Neural progenitor cell (in vitro differentiated cells): ENCODE data around the gene WWOX. TPM values are rescaled to one million over a fixed set of nuclear protein-coding genes. Genes with fewer than 3 reads are reported as not detected.

Experiments
- DNase-seq: peaks from one replicate; pipeline ENCODE4 v3.0.0-alpha.2; 2016; ENCODE audit warnings: low spot score
- H2AFZ ChIP-seq: fragments of 200-600 bp; sonication (generic); replicated peaks from 2 replicates; pipeline ENCODE4 v1.6.1; 2016; ENCODE audit warnings: antibody characterized with exemption
- H3F3A ChIP-seq: fragments of 200-600 bp; sonication (generic); 2 replicates; pipeline ENCODE4 v1.6.1; 2016; ENCODE audit warnings: antibody characterized with exemption, low read depth
- H3K27ac ChIP-seq: fragments of 200-600 bp; sonication (generic); 2 replicates; pipeline ENCODE4 v1.5.1; 2016; ENCODE audit warnings: mild to moderate bottlenecking
- H3K27me3 ChIP-seq: fragments of 200-600 bp; sonication (generic); 2 replicates; pipeline ENCODE4 v1.6.1; 2016; ENCODE audit warnings: mild to moderate bottlenecking, moderate library complexity
- H3K36me3 ChIP-seq: fragments of 200-600 bp; sonication (generic); 2 replicates; pipeline ENCODE4 v1.5.1; 2016
- H3K4me1 ChIP-seq: fragments of 200-600 bp; sonication (generic); 2 replicates; pipeline ENCODE4 v1.6.1; 2016; ENCODE audit warnings: mixed run types
- H3K4me2 ChIP-seq: fragments of 200-600 bp; sonication (generic); 2 replicates; pipeline ENCODE4 v1.6.1; 2016
- H3K4me3 ChIP-seq: fragments of 200-600 bp; sonication (generic); 2 replicates; pipeline ENCODE4 v1.5.1; 2016
- H3K79me2 ChIP-seq: fragments of 200-600 bp; sonication (generic); 2 replicates; pipeline ENCODE4 v1.6.1; 2016; ENCODE audit warnings: low read depth
- H3K9ac ChIP-seq: fragments of 200-600 bp; sonication (generic); 2 replicates; pipeline ENCODE4 v1.6.1; 2016
- H3K9me3 ChIP-seq: fragments of 200-600 bp; sonication (generic); 2 replicates; pipeline ENCODE4 v1.5.1; 2016; ENCODE audit warnings: low read depth
- H4K20me1 ChIP-seq: fragments of 200-600 bp; sonication (generic); 2 replicates; pipeline ENCODE4 v1.6.1; 2016; ENCODE audit warnings: low read depth
- H3K27ac Mint-ChIP-seq: 3 replicates; pipeline ENCODE4 v1.8.0; 2021; ENCODE audit warnings: mixed read lengths
- H3K27me3 Mint-ChIP-seq: 2 replicates; pipeline ENCODE4 v1.8.0; 2022; ENCODE audit warnings: low read depth, mild to moderate bottlenecking, inconsistent platforms, moderate library complexity, mixed read lengths; ENCODE audit not compliant: insufficient read depth
- H3K36me3 Mint-ChIP-seq: 3 replicates; pipeline ENCODE4 v1.8.0; 2021; ENCODE audit warnings: mixed read lengths
- H3K4me1 Mint-ChIP-seq: 3 replicates; pipeline ENCODE4 v1.8.0; 2021; ENCODE audit warnings: mixed read lengths
- H3K4me3 Mint-ChIP-seq: 3 replicates; pipeline ENCODE4 v1.8.0; 2021; ENCODE audit warnings: mild to moderate bottlenecking, moderate library complexity, mixed read lengths
- H3K9me3 Mint-ChIP-seq: 3 replicates; pipeline ENCODE4 v1.8.0; 2020; ENCODE audit warnings: mixed read lengths
- CTCF ChIP-seq: fragments of 200-600 bp; sonication (generic); IDR thresholded peaks from 2 replicates; pipeline ENCODE4 v1.5.1; 2017; ENCODE audit warnings: antibody characterized with exemption, mild to moderate bottlenecking
- EZH2 ChIP-seq: fragments of 200-600 bp; sonication (generic); IDR thresholded peaks from 2 replicates; pipeline ENCODE4 v1.6.1; 2017; ENCODE audit warnings: antibody characterized with exemption, mild to moderate bottlenecking, moderate library complexity
- EZH2phosphoT487 ChIP-seq: fragments of 200-600 bp; sonication (generic); IDR thresholded peaks from 2 replicates; pipeline ENCODE4 v1.6.1; 2017; ENCODE audit warnings: antibody characterized with exemption
- total RNA-seq: library from RNA; depleted of rRNA; stranded (reverse); fragments of >200 nt; gene quantifications from 2 replicates; pipeline ENCODE4 v1.2.3, GENCODE V29; 2015; ENCODE audit warnings: low replicate concordance

WWOX gene
- total RNA-seq, 1 donor from 2014 or later, result 63.7 TPM

DNA sequence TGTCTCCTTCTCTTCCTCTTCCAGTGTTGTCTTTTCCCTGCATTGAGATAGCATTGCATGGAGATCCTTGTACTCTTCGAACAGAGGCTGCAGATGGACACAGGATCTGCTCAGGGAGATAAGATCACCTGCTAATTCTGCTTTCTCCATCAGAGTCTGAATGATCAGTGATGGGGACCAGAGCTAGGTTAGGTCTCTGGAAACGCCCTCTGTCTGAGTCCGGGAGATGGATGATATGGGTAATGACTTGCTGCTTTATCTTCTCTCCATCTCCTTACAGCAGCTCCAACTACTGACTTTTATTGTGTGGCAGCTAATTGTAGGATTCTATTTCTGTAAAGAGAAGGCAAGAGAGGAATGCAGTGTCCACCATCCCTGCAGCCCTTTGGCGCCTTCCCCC is 435.6 kb downstream of the WWOX start:
- Histone ChIP-seq H2AFZ (no peak overlapping the region), H3K79me2 (no peaks in the 10 kb centered on the region), H3K36me3 (no peaks in the 10 kb centered on the region), H3K27me3 (no peaks in the 10 kb centered on the region), H3F3A (no peaks in the 10 kb centered on the region), H3K9me3 (no peaks in the 10 kb centered on the region), H3K27ac (no peak overlapping the region), H4K20me1 (no peaks in the 10 kb centered on the region), H3K4me1 (no peaks in the 10 kb centered on the region), H3K4me2 (no peak overlapping the region), H3K9ac (no peak overlapping the region), H3K4me3 (no peak overlapping the region)
- no peak for DNase-seq
- Mint-ChIP-seq H3K36me3 (no peaks in the 10 kb centered on the region), H3K4me3 (no peak overlapping the region), H3K27ac (no peak overlapping the region), H3K9me3 (peaks cover 2% of the 10 kb centered on the region), H3K27me3 (peaks cover 4% of the 10 kb centered on the region), H3K4me1 (peaks cover 7% of the 10 kb centered on the region)
- TF ChIP-seq CTCF (no peak), EZH2 (no peak), EZH2phosphoT487 (no peak)

- Histone ChIP-seq H3K79me2 (no peaks in the 10 kb centered on the region), H3K9me3 (no peaks in the 10 kb centered on the region), H3K36me3 (no peaks in the 10 kb centered on the region), H3K4me2 (no peak overlapping the region), H2AFZ (no peak overlapping the region), H3K27me3 (no peaks in the 10 kb centered on the region), H3K4me1 (no peaks in the 10 kb centered on the region), H3K4me3 (no peak overlapping the region), H3K27ac (no peak overlapping the region), H3K9ac (no peak overlapping the region), H3F3A (no peaks in the 10 kb centered on the region), H4K20me1 (no peaks in the 10 kb centered on the region)
- Mint-ChIP-seq H3K4me1 (peaks cover 5% of the 10 kb centered on the region), H3K36me3 (no peaks in the 10 kb centered on the region), H3K27ac (no peak overlapping the region), H3K27me3 (peaks cover 4% of the 10 kb centered on the region), H3K9me3 (peaks cover 2% of the 10 kb centered on the region), H3K4me3 (no peak overlapping the region)
- TF ChIP-seq EZH2phosphoT487 (no peak), CTCF (no peak), EZH2 (no peak)
- DNase-seq, result no peak
Observed at GRCh38 chr16:78537511-78537910, 438.1 kb downstream of the WWOX start.

DNA sequence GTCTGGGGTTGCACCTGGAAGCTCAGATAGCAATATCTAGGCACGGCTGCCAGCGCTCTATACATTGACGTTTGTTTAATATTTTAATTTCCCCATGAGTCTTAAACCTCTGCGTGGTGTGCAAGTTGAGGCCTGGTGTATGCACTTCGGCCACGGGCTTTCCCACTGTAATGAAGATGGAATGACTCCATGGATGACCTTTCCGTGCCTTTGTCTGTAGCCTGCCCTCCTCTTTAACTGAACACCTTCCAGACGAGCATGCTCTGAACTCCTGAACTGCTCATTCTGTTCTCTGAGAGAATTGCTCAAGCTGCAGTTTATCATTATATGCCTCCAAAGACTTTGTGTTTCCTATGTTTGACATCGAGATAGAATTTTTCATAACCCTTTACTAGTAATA is 438.8 kb downstream of the WWOX start:
- no peak overlapping the region for H2AFZ ChIP-seq
- no peak overlapping the region for H3K27ac Mint-ChIP-seq
- no peak for DNase-seq
- no peak for TF ChIP-seq CTCF
- no peak for TF ChIP-seq EZH2phosphoT487
- TF ChIP-seq EZH2, result no peak
- no peak overlapping the region for H3K27ac ChIP-seq
- no peaks in the 10 kb centered on the region for H3K36me3 ChIP-seq
- H4K20me1 ChIP-seq, result no peaks in the 10 kb centered on the region
- no peak overlapping the region for H3K4me3 Mint-ChIP-seq
- no peaks in the 10 kb centered on the region for H3K9me3 ChIP-seq
- H3K27me3 Mint-ChIP-seq, result peaks cover 4% of the 10 kb centered on the region
- no peaks in the 10 kb centered on the region for H3K27me3 ChIP-seq
- H3K4me1 ChIP-seq, result no peaks in the 10 kb centered on the region
- H3K36me3 Mint-ChIP-seq, result no peaks in the 10 kb centered on the region
- no peaks in the 10 kb centered on the region for H3F3A ChIP-seq
- H3K4me3 ChIP-seq, result no peak overlapping the region
- H3K9ac ChIP-seq, result no peak overlapping the region
- no peaks in the 10 kb centered on the region for H3K79me2 ChIP-seq
- peaks cover 2% of the 10 kb centered on the region for H3K9me3 Mint-ChIP-seq
- no peak overlapping the region for H3K4me2 ChIP-seq
- peaks cover 5% of the 10 kb centered on the region for H3K4me1 Mint-ChIP-seq

DNA sequence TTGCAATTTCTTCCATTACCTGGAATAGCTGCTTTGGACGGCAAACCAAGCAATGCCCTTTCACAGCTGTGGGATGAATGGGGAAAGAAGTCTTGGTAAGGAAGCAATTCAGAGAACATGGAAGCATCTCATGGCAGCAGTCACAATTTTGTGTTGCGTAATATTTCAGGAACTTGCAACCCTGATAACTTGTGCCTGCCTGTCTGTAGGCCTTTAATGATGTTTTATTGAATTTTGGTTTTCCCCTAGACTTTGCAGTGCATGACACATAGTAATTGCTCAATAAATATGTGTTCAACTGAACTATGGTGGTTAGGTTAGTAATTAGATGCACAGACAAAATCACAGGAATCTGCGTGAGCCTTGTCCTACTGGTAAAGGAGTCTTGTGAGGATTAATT is 439.5 kb downstream of the WWOX start:
- no peak overlapping the region for H3K4me2 ChIP-seq
- H2AFZ ChIP-seq, result no peak overlapping the region
- Mint-ChIP-seq H3K27ac (no peak overlapping the region), H3K36me3 (no peaks in the 10 kb centered on the region), H3K4me3 (no peak overlapping the region), H3K27me3 (peaks cover 4% of the 10 kb centered on the region), H3K4me1 (peaks cover 5% of the 10 kb centered on the region), H3K9me3 (peaks cover 2% of the 10 kb centered on the region)
- no peak overlapping the region for H3K4me3 ChIP-seq
- DNase-seq, result no peak
- TF ChIP-seq CTCF (no peak), EZH2phosphoT487 (no peak)
- no peaks in the 10 kb centered on the region for H3K79me2 ChIP-seq
- no peaks in the 10 kb centered on the region for H3K4me1 ChIP-seq
- no peaks in the 10 kb centered on the region for H3K36me3 ChIP-seq
- H4K20me1 ChIP-seq, result no peaks in the 10 kb centered on the region
- H3K9ac ChIP-seq, result no peak overlapping the region
- H3K27ac ChIP-seq, result no peak overlapping the region
- H3F3A ChIP-seq, result no peaks in the 10 kb centered on the region
- no peaks in the 10 kb centered on the region for H3K9me3 ChIP-seq
- no peaks in the 10 kb centered on the region for H3K27me3 ChIP-seq
